HL-60 (cell line): Measurements from ENCODE around the gene DPH6.
"Not testable (repeated sequence)": the region's sequence is repeated elsewhere in the genome, so short reads cannot be mapped to it uniquely, and the experiment has no call there.

Experiments
- DNase-seq, 2 experiments: peaks; one replicate each; pipeline ENCODE4 v3.0.0-alpha.2; 2010 to 2020; ENCODE audit warnings: low read depth in 1 of 2, low spot score in 1 of 2
- H3K27ac ChIP-seq: fragments of 250-450 bp; sonication (Bioruptor Pico); replicated peaks from 2 replicates; pipeline ENCODE4 v1.5.1; 2020; ENCODE audit warnings: mild to moderate bottlenecking, moderate library complexity
- H3K27me3 ChIP-seq: fragments of 250-450 bp; sonication (Bioruptor Pico); 2 replicates; pipeline ENCODE4 v1.5.1; 2021; ENCODE audit warnings: mild to moderate bottlenecking, moderate library complexity; ENCODE audit not compliant: insufficient read depth, poor library complexity, severe bottlenecking
- H3K4me3 ChIP-seq: replicated peaks from 2 replicates; pipeline ENCODE4 v1.5.1; 2011; ENCODE audit warnings: mild to moderate bottlenecking, control low read depth, low read length; ENCODE audit not compliant: insufficient read depth
- CTCF ChIP-seq: IDR thresholded peaks from one replicate; pipeline ENCODE4 v1.5.1; 2011; ENCODE audit warnings: low read length, control low read depth, inconsistent platforms; ENCODE audit not compliant: insufficient read depth
- GABPA ChIP-seq: IDR thresholded peaks from 2 replicates; pipeline ENCODE4 v1.6.1; 2012; ENCODE audit warnings: low read depth
- POLR2AphosphoS5 ChIP-seq: IDR thresholded peaks from 2 replicates; pipeline ENCODE4 v1.6.1; 2012; ENCODE audit warnings: low read depth
- REST ChIP-seq: IDR thresholded peaks from 2 replicates; pipeline ENCODE4 v1.6.1; 2012; ENCODE audit warnings: low read depth; ENCODE audit not compliant: insufficient replicate concordance
- SPI1 ChIP-seq: IDR thresholded peaks from 2 replicates; pipeline ENCODE4 v1.6.1; 2012; ENCODE audit warnings: low read depth, mild to moderate bottlenecking, borderline replicate concordance
- long read RNA-seq: library from polyadenylated mRNA; unstranded; transcript quantifications from one replicate; pipeline ENCODE4 v2.0.0, GENCODE V29; 2020

The DPH6 gene
- long read RNA-seq, transcript DPH6-201 (9 exons, 2,099 nt): major isoform, 12 of 20 reads
- long read RNA-seq, partial matches to known transcripts: 0 of 20 reads
- long read RNA-seq, other reads (novel, unspliced or antisense): 8 of 20 reads

GRCh38 chr15:35545824-35546510, at the start of gene DPH6:
Gene DPH6, minus strand, starts transcription at chr15:35546165. Its CDS starts 24 bp downstream, at chr15:35546141.
- peak; percentile 72 to 74 for DNase-seq
- Histone ChIP-seq H3K27me3 (no peaks in the 10 kb centered on the region), H3K4me3 (peak within 1 kb of the TSS; percentile 52), H3K27ac (peak within 1 kb of the TSS; percentile 97)
- no peak for TF ChIP-seq SPI1
- TF ChIP-seq CTCF: no peak
- TF ChIP-seq GABPA: no peak
- no peak; the same call in 1 of the 2 replicates for TF ChIP-seq POLR2AphosphoS5
- TF ChIP-seq REST: no peak

GRCh38 chr15:35595656-35596055, 49.7 kb upstream of the DPH6 start:
- Histone ChIP-seq H3K4me3 (no peak overlapping the region), H3K27me3 (peaks cover 2% of the 10 kb centered on the region), H3K27ac (no peak overlapping the region)
- TF ChIP-seq REST: no peak
- TF ChIP-seq SPI1: no peak
- no peak for TF ChIP-seq GABPA
- TF ChIP-seq POLR2AphosphoS5: no peak
- no peak for TF ChIP-seq CTCF
- DNase-seq: no peak

GRCh38 chr15:35591987-35592386, 46.0 kb upstream of the DPH6 start:
- DNase-seq, H3K27ac ChIP-seq, H3K4me3 ChIP-seq, H3K27me3 ChIP-seq: not testable (repeated sequence)

- TF ChIP-seq SPI1: no peak
- TF ChIP-seq REST: no peak
- no peak for TF ChIP-seq POLR2AphosphoS5
- TF ChIP-seq CTCF: no peak
- TF ChIP-seq GABPA: no peak
- DNase-seq: no peak
- no peak overlapping the region for H3K27ac ChIP-seq
- H3K4me3 ChIP-seq: no peak overlapping the region
- peaks cover 2% of the 10 kb centered on the region for H3K27me3 ChIP-seq
These were observed 38.0 kb upstream of the DPH6 start for GRCh38 chr15:35583863-35584528.
